Peyer's patch (tissue), 4 donors: ENCODE measurements around the gene RAB28. TPM values are rescaled to one million over a fixed set of nuclear protein-coding genes. Genes with fewer than 3 reads are reported as not detected.

Experiments used
- DNase-seq, 3 donors: peaks; one replicate each; pipeline ENCODE4 v3.0.0-alpha.2; 2017 to 2019
- H3K27ac ChIP-seq, 4 donors: fragments of 200-600 bp; sonication (generic); one replicate each; pipeline ENCODE4 v1.5.1; 2016 to 2019
- H3K27me3 ChIP-seq, 2 donors: fragments of 200-600 bp; sonication (generic); one replicate each; pipeline ENCODE4 v1.5.1; 2019
- H3K36me3 ChIP-seq, 3 donors: fragments of 200-600 bp; sonication (generic); one replicate each; pipeline ENCODE4 v1.5.1; 2016 to 2019
- H3K4me1 ChIP-seq, 4 donors: fragments of 200-600 bp; sonication (generic); one replicate each; pipeline ENCODE4 v1.5.1; 2016 to 2019
- H3K4me3 ChIP-seq, 4 donors: fragments of 200-600 bp; sonication (generic); 1 replicate in 3 of 4; 2 replicates in 1 of 4; pipeline ENCODE4 v1.5.1; 2016 to 2019; ENCODE audit warnings: mild to moderate bottlenecking in 1 of 4
- H3K9me3 ChIP-seq, 4 donors: fragments of 200-600 bp; sonication (generic); one replicate each; pipeline ENCODE4 v1.5.1; 2016 to 2019; ENCODE audit warnings: mild to moderate bottlenecking in 1 of 4
- CTCF ChIP-seq, 6 experiments: fragments of 450-650 bp in 4 of 6; fragments of 200-600 bp in 2 of 6; sonication (generic) in 1 of 6; IDR thresholded peaks; one replicate each; pipeline ENCODE4 v1.5.1; 2017 to 2019; ENCODE audit warnings: antibody characterized with exemption in 6 of 6, mild to moderate bottlenecking in 3 of 6, moderate library complexity in 1 of 6
- POLR2A ChIP-seq, 2 donors: fragments of 450-650 bp; IDR thresholded peaks; one replicate each; pipeline ENCODE4 v1.5.1; 2017; ENCODE audit warnings: antibody characterized with exemption in 2 of 2, mild to moderate bottlenecking in 2 of 2, moderate library complexity in 2 of 2
- total RNA-seq, 4 donors: library from RNA; depleted of rRNA; stranded (reverse); fragments of >200 nt; gene quantifications; one replicate each; pipeline ENCODE4 v1.1.0, GENCODE V29; 2016

The RAB28 gene
- total RNA-seq, 4 donors from 2014 or later = 11.2 to 24.8 (median 12.4) TPM

GRCh38 chr4:13445841-13446790, 38.0 kb downstream of the RAB28 start:
- no peaks in the 10 kb centered on the region for H3K36me3 ChIP-seq
- DNase-seq = no peak
- H3K27me3 ChIP-seq = no peaks in the 10 kb centered on the region
- H3K4me1 ChIP-seq = no peaks in the 10 kb centered on the region
- H3K27ac ChIP-seq = no peak overlapping the region
- no peaks in the 10 kb centered on the region for H3K9me3 ChIP-seq
- no peak overlapping the region for H3K4me3 ChIP-seq
- TF ChIP-seq POLR2A (IDR thresholded peaks at IDR 0.05) (no peak), CTCF (IDR thresholded peaks at IDR 0.05) (no peak)

- no peak for DNase-seq
- Histone ChIP-seq H3K4me1 (no peaks in the 10 kb centered on the region), H3K27me3 (no peaks in the 10 kb centered on the region), H3K36me3 (no peaks in the 10 kb centered on the region), H3K4me3 (no peak overlapping the region), H3K27ac (no peak overlapping the region), H3K9me3 (no peaks in the 10 kb centered on the region)
- TF ChIP-seq CTCF (IDR thresholded peaks at IDR 0.05) = no peak
- TF ChIP-seq POLR2A (IDR thresholded peaks at IDR 0.05) = no peak
Measured at GRCh38 chr4:13441506-13441905, 42.6 kb downstream of the RAB28 start.

GRCh38 chr4:13436962-13437361, 47.2 kb downstream of the RAB28 start:
- TF ChIP-seq CTCF (IDR thresholded peaks at IDR 0.05) (no peak), POLR2A (IDR thresholded peaks at IDR 0.05) (no peak)
- no peak for DNase-seq
- Histone ChIP-seq H3K36me3 (no peaks in the 10 kb centered on the region), H3K9me3 (no peaks in the 10 kb centered on the region), H3K27ac (no peak overlapping the region), H3K4me1 (no peaks in the 10 kb centered on the region), H3K27me3 (no peaks in the 10 kb centered on the region), H3K4me3 (no peak overlapping the region)

- H3K9me3 ChIP-seq = no peaks in the 10 kb centered on the region
- TF ChIP-seq CTCF (IDR thresholded peaks at IDR 0.05) (no peak), POLR2A (IDR thresholded peaks at IDR 0.05) (no peak)
Measured at GRCh38 chr4:13432453-13432852, 51.7 kb downstream of the RAB28 start.

GRCh38 chr4:13430834-13431568, 53.1 kb downstream of the RAB28 start:
- TF ChIP-seq POLR2A (IDR thresholded peaks at IDR 0.05) (no peak), CTCF (IDR thresholded peaks at IDR 0.05) (peak in 1 of 6 experiments; percentile 9)
- H3K27ac ChIP-seq = no peak overlapping the region
- no peaks in the 10 kb centered on the region for H3K9me3 ChIP-seq

More at GRCh38 chr4:13432453-13432852, 51.7 kb downstream of the RAB28 start:
- DNase-seq = no peak
- no peaks in the 10 kb centered on the region for H3K4me1 ChIP-seq
- H3K36me3 ChIP-seq = no peaks in the 10 kb centered on the region
- H3K4me3 ChIP-seq = no peak overlapping the region
- no peak overlapping the region for H3K27ac ChIP-seq
- H3K27me3 ChIP-seq = no peaks in the 10 kb centered on the region

More at GRCh38 chr4:13430834-13431568, 53.1 kb downstream of the RAB28 start:
- no peaks in the 10 kb centered on the region for H3K4me1 ChIP-seq
- H3K36me3 ChIP-seq = no peaks in the 10 kb centered on the region
- no peak overlapping the region for H3K4me3 ChIP-seq
- DNase-seq = no peak
- no peaks in the 10 kb centered on the region for H3K27me3 ChIP-seq
